Measurements from ENCODE around the gene ZNF597. TPM values are rescaled to one million over a fixed set of nuclear protein-coding genes. Genes with fewer than 3 reads are reported as not detected.

The ZNF597 gene
- total and polyA plus RNA-seq, 7 donors, result 0.63 to 1.7 (median 1.1) TPM

- TF ChIP-seq CTCF (IDR thresholded peaks at IDR 0.05), result no peak
These were observed 42.3 kb downstream of the ZNF597 start, which contains the start of the genes ZNF174 and ZSCAN32 for GRCh38 chr16:3400779-3401688. Gene ZNF174, plus strand, starts transcription at chr16:3401215. Its CDS starts 790 bp downstream, at chr16:3402005. Gene ZSCAN32, minus strand, starts transcription at chr16:3401004. Its CDS starts 3,447 bp downstream, at chr16:3397557.

GRCh38 chr16:3400446-3400778, 42.9 kb downstream of the ZNF597 start:
- 0 to 1% (median 0%) methylated on average over 18 of the region's 18 CpGs for WGBS, 3 donors
- DNase-seq (no peak), ATAC-seq (no peak)
- no peak for TF ChIP-seq CTCF (IDR thresholded peaks at IDR 0.05)
- H3K36me3 ChIP-seq (ENCODE audit: insufficient read depth in 1 of 2, low read depth in 1 of 2), result peaks cover 11 to 54% of the 10 kb centered on the region in 2 donors
- intact Hi-C loops (cut with DNase I), result loop anchor here (2.0 to 5.0 kb wide), 3 partner anchors 56 to 100 kb away; partner anchors contain the start of gene CLUAP1 (in 1 of the 2)
- no peaks in the 10 kb centered on the region for H3K27me3 ChIP-seq (ENCODE audit: insufficient read depth in 3 of 3, low read length in 2 of 3)
- peak overlapping the region; percentile 90 for H3K27ac ChIP-seq
- peaks cover 12% of the 10 kb centered on the region for H3K4me1 ChIP-seq
- H3K9me3 ChIP-seq, result peaks cover 45% of the 10 kb centered on the region
- H3K4me3 ChIP-seq, result peak overlapping the region; percentile 98

More at GRCh38 chr16:3400779-3401688, 42.3 kb downstream of the ZNF597 start, which contains the start of the genes ZNF174 and ZSCAN32:
- ATAC-seq, result peak; percentile 99 to 100 (median 100)
- Histone ChIP-seq H3K36me3 (ENCODE audit: insufficient read depth in 1 of 2, low read depth in 1 of 2) (peaks cover 17 to 54% of the 10 kb centered on the region in 2 donors), H3K9me3 (peaks cover 45% of the 10 kb centered on the region), H3K27ac (peak within 1 kb of the TSS; percentile 90), H3K4me1 (peaks cover 12% of the 10 kb centered on the region), H3K4me3 (peak within 1 kb of the TSS; percentile 98), H3K27me3 (ENCODE audit: insufficient read depth in 3 of 3, low read length in 2 of 3) (no peaks in the 10 kb centered on the region)
- intact Hi-C loops (cut with DNase I), result loop anchor here (1.0 to 5.0 kb wide), 4 partner anchors 56 to 100 kb away; partner anchors contain the start of genes CLUAP1 (in 1 of the 2), TIGD7 (in 1 of the 2) and ZNF75A (in 1 of the 2)
- 0% methylated on average over 75 to 95 of the region's 95 CpGs for WGBS, 3 donors
- peak; percentile 99 for DNase-seq

GRCh38 chr16:3389663-3390338, 53.5 kb downstream of the ZNF597 start:
- Histone ChIP-seq H3K27me3 (ENCODE audit: insufficient read depth in 3 of 3, low read length in 2 of 3) (no peaks in the 10 kb centered on the region), H3K36me3 (ENCODE audit: insufficient read depth in 1 of 2, low read depth in 1 of 2) (peaks cover 32 to 70% of the 10 kb centered on the region in 2 donors), H3K27ac (no peak overlapping the region), H3K4me3 (no peak overlapping the region), H3K9me3 (peaks cover 84% of the 10 kb centered on the region), H3K4me1 (no peaks in the 10 kb centered on the region)
- no peak for ATAC-seq
- no peak for DNase-seq
- intact Hi-C loops (cut with DNase I), result no loop called here
- TF ChIP-seq CTCF (IDR thresholded peaks at IDR 0.05), result no peak
- WGBS, 3 donors, result 96 to 97% (median 96%) methylated on average over 9 of the region's 9 CpGs

- 95 to 99% (median 97%) methylated on average over 6 of the region's 6 CpGs for WGBS, 3 donors
- H3K4me3 ChIP-seq, result no peak overlapping the region
- intact Hi-C loops (cut with DNase I), result no loop called here
- DNase-seq, result no peak
- no peak for ATAC-seq
- H3K9me3 ChIP-seq, result peaks cover 85% of the 10 kb centered on the region
- H3K27ac ChIP-seq, result no peak overlapping the region
- peaks cover 31 to 68% of the 10 kb centered on the region in 2 donors for H3K36me3 ChIP-seq (ENCODE audit: insufficient read depth in 1 of 2, low read depth in 1 of 2)
- no peaks in the 10 kb centered on the region for H3K27me3 ChIP-seq (ENCODE audit: insufficient read depth in 3 of 3, low read length in 2 of 3)
- TF ChIP-seq CTCF (IDR thresholded peaks at IDR 0.05), result no peak
- H3K4me1 ChIP-seq, result no peaks in the 10 kb centered on the region
These were observed 55.0 kb downstream of the ZNF597 start for GRCh38 chr16:3388325-3388724.
